ENCODE results near the gene PLAGL1.

The PLAGL1 gene

GRCh38 chr6:143963158-143963919, 44.7 kb downstream of the PLAGL1 start:
- DNase-seq = no peak

- DNase-seq = no peak
Measured at GRCh38 chr6:143961886-143962878, 45.9 kb downstream of the PLAGL1 start.

- DNase-seq = no peak
Measured at GRCh38 chr6:143961066-143961465, 47.0 kb downstream of the PLAGL1 start.

GRCh38 chr6:143959927-143960326, 48.1 kb downstream of the PLAGL1 start:
- DNase-seq = no peak

- DNase-seq = no peak
Measured at GRCh38 chr6:143958839-143959399, 49.1 kb downstream of the PLAGL1 start.

- no peak for DNase-seq
Measured at GRCh38 chr6:143957679-143958274, 50.3 kb downstream of the PLAGL1 start.

- DNase-seq = no peak
Measured at GRCh38 chr6:143955971-143956370, 52.1 kb downstream of the PLAGL1 start.

- no peak for DNase-seq
Measured at GRCh38 chr6:143953922-143954321, 54.1 kb downstream of the PLAGL1 start.

GRCh38 chr6:143952947-143953701, 54.9 kb downstream of the PLAGL1 start:
- no peak for DNase-seq

- no peak for DNase-seq
Measured at GRCh38 chr6:143952060-143952778, 55.8 kb downstream of the PLAGL1 start.

- no peak for DNase-seq
Measured at GRCh38 chr6:143950875-143951274, 57.2 kb downstream of the PLAGL1 start.

- DNase-seq = no peak
Measured at GRCh38 chr6:143949962-143950361, 58.1 kb downstream of the PLAGL1 start.

GRCh38 chr6:143949535-143949934, 58.5 kb downstream of the PLAGL1 start:
- no peak for DNase-seq

GRCh38 chr6:143948208-143948607, 59.9 kb downstream of the PLAGL1 start:
- no peak for DNase-seq

- peak; percentile 64 for DNase-seq
Measured at GRCh38 chr6:143941852-143942627, 66.0 kb downstream of the PLAGL1 start.

GRCh38 chr6:143940011-143940597, 68.0 kb downstream of the PLAGL1 start:
- peak; percentile 59 for DNase-seq

GRCh38 chr6:143939364-143939763, 68.7 kb downstream of the PLAGL1 start:
- no peak for DNase-seq

- DNase-seq = no peak
Measured at GRCh38 chr6:143937668-143937970, 70.4 kb downstream of the PLAGL1 start.

- no peak for DNase-seq
Measured at GRCh38 chr6:143936778-143937667, 71.0 kb downstream of the PLAGL1 start.

Measured in CD4-positive, alpha-beta T cell treated with Interleukin-6 for 4 hours (primary cell).